Mesothelial cell of epicardium (in vitro differentiated cells): ENCODE measurements around the gene PCTP. TPM values are rescaled to one million over a fixed set of nuclear protein-coding genes. Genes with fewer than 3 reads are reported as not detected.

Source experiments
- DNase-seq, 2 experiments: peaks; one replicate each; pipeline ENCODE4 v3.0.0; 2021; ENCODE audit warnings: low spot score in 2 of 2; ENCODE audit not compliant: unreplicated experiment in 2 of 2
- H3K27ac Mint-ChIP-seq: 2 replicates; pipeline ENCODE4 v1.8.0; 2021; ENCODE audit warnings: mixed read lengths
- H3K27me3 Mint-ChIP-seq: 2 replicates; pipeline ENCODE4 v1.8.0; 2021; ENCODE audit warnings: low read depth, mixed read lengths
- H3K36me3 Mint-ChIP-seq: 2 replicates; pipeline ENCODE4 v1.8.0; 2021; ENCODE audit warnings: mixed read lengths
- H3K4me1 Mint-ChIP-seq: 2 replicates; pipeline ENCODE4 v1.8.0; 2021; ENCODE audit warnings: mixed read lengths
- H3K4me3 Mint-ChIP-seq: 2 replicates; pipeline ENCODE4 v1.8.0; 2021; ENCODE audit warnings: mild to moderate bottlenecking, moderate library complexity, mixed read lengths
- H3K9me3 Mint-ChIP-seq: 2 replicates; pipeline ENCODE4 v1.8.0; 2021; ENCODE audit warnings: mixed read lengths
- total RNA-seq: library from RNA; stranded (reverse); gene quantifications from 3 replicates; pipeline ENCODE4 v1.2.1, GENCODE V29; 2021
- TF ChIP-seq, protein P1 (sequence below): fragments of 200-600 bp; sonication (generic); IDR thresholded peaks from one replicate; pipeline ENCODE4 v1.5.0; 2021; ENCODE audit warnings: antibody characterized with exemption; ENCODE audit not compliant: unreplicated experiment

The PCTP gene
- total RNA-seq, 1 donor from 2014 or later: 13.3 TPM

DNA sequence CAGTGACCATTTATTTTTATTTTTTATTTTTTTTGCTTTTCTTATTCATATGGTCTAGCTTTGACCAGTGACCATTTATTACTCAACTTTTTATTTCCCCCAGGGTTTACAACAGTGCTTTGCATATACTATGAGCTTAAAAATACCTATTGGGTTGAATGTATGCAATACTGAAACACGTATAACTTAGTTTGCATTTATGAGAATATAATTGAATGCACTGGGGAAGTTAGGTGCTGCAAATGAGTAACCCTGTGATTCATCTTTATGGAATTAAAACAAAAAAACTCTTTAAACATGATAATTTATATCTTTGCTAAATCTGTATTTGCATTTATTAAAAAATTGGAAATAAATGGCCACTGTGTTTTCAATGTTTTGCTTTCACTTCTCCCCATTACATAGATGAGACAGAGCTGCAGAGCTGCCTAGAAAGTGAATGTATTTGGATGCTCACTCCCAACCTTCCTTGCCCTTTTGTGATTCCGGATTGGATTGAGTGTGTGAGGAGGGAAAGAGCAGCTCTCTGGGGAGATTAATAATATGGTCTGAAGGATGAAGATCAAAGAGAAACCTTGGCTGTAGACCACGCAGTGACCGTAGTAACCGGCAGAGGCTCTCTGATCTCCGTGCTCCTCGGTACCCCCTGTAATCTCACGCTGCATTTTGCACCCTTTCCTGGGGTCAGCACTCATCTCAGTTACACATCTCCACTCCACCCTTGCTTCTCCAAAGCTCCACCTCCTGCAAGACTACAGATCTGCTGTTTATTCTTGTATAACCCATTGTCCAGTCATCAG is 42.5 kb upstream of the PCTP start:
- Mint-ChIP-seq H3K9me3 (no peaks in the 10 kb centered on the region), H3K4me3 (no peak overlapping the region), H3K27ac (no peak overlapping the region), H3K4me1 (peaks cover 21% of the 10 kb centered on the region), H3K36me3 (no peaks in the 10 kb centered on the region), H3K27me3 (no peaks in the 10 kb centered on the region)
- TF ChIP-seq, protein P1, sequence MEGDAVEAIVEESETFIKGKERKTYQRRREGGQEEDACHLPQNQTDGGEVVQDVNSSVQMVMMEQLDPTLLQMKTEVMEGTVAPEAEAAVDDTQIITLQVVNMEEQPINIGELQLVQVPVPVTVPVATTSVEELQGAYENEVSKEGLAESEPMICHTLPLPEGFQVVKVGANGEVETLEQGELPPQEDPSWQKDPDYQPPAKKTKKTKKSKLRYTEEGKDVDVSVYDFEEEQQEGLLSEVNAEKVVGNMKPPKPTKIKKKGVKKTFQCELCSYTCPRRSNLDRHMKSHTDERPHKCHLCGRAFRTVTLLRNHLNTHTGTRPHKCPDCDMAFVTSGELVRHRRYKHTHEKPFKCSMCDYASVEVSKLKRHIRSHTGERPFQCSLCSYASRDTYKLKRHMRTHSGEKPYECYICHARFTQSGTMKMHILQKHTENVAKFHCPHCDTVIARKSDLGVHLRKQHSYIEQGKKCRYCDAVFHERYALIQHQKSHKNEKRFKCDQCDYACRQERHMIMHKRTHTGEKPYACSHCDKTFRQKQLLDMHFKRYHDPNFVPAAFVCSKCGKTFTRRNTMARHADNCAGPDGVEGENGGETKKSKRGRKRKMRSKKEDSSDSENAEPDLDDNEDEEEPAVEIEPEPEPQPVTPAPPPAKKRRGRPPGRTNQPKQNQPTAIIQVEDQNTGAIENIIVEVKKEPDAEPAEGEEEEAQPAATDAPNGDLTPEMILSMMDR: no peak
- no peak for DNase-seq

DNA sequence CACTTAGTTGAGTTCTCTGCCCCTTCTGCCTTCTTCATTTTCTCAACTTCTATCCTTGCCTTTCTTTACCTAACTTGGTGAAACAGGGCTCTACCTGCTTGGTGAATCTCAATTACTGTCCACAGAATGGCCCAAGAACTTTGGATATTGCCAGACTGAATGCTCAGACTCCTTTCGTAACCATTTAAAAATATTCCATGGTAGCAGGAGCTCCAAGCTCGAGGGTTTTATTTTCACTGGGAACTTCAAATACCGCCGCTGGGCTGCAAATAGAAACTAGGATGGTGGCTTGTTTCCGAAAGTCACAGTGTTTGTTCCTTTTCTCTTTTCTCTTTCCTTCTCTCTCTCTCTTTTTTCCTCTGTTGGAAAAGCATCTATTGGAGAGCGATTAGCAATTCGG is 41.4 kb upstream of the PCTP start:
- TF ChIP-seq, protein P1: no peak
- Mint-ChIP-seq H3K4me3 (no peak overlapping the region), H3K27me3 (no peaks in the 10 kb centered on the region), H3K36me3 (no peaks in the 10 kb centered on the region), H3K9me3 (no peaks in the 10 kb centered on the region), H3K4me1 (peaks cover 21% of the 10 kb centered on the region), H3K27ac (no peak overlapping the region)
- DNase-seq: no peak

DNA sequence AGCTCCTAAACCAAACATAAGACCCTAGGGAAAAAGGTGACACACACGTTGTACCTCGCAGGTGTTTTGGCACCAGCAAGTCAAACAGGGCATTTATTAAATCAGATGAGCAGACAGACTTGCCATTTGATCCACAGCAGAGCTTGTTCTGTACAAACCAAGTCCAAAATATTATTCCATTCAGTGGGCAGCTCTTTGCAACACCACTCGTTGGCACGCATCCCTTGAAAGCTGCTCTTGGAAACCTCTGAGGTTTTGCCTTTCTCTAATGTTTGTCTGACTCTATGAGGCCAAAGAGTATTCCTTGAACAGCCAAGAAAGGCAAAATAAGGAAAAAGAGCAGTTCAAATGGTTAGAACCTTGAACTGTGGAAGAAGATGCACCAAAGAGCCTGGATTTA is 40.9 kb upstream of the PCTP start:
- H3K27ac Mint-ChIP-seq: no peak overlapping the region
- DNase-seq: no peak
- no peaks in the 10 kb centered on the region for H3K27me3 Mint-ChIP-seq
- H3K4me1 Mint-ChIP-seq: peaks cover 24% of the 10 kb centered on the region
- H3K36me3 Mint-ChIP-seq: no peaks in the 10 kb centered on the region
- TF ChIP-seq, protein P1: no peak
- H3K9me3 Mint-ChIP-seq: no peaks in the 10 kb centered on the region
- no peak overlapping the region for H3K4me3 Mint-ChIP-seq

DNA sequence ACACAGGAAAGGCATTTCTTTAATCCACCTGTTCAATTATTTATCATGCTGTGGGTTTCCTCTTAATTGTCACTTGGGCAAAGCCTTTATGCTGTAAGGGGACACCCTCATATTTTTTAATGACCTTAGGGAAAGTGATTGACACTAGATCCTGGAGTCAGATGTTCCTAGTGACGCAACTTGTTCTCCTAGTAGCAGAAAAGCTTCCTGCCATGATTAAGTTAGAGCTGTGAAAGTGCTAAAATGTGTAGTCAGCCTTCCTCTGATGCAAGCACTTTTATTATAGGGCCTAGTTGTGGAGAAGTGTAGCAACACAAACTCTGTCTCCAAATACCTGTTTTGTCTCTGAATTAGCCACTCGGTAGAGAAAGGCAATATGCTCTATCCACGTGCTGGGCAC is 40.4 kb upstream of the PCTP start:
- no peaks in the 10 kb centered on the region for H3K9me3 Mint-ChIP-seq
- no peak for DNase-seq
- TF ChIP-seq, protein P1: no peak
- no peak overlapping the region for H3K4me3 Mint-ChIP-seq
- H3K27me3 Mint-ChIP-seq: no peaks in the 10 kb centered on the region
- no peaks in the 10 kb centered on the region for H3K36me3 Mint-ChIP-seq
- peaks cover 25% of the 10 kb centered on the region for H3K4me1 Mint-ChIP-seq
- no peak overlapping the region for H3K27ac Mint-ChIP-seq

DNA sequence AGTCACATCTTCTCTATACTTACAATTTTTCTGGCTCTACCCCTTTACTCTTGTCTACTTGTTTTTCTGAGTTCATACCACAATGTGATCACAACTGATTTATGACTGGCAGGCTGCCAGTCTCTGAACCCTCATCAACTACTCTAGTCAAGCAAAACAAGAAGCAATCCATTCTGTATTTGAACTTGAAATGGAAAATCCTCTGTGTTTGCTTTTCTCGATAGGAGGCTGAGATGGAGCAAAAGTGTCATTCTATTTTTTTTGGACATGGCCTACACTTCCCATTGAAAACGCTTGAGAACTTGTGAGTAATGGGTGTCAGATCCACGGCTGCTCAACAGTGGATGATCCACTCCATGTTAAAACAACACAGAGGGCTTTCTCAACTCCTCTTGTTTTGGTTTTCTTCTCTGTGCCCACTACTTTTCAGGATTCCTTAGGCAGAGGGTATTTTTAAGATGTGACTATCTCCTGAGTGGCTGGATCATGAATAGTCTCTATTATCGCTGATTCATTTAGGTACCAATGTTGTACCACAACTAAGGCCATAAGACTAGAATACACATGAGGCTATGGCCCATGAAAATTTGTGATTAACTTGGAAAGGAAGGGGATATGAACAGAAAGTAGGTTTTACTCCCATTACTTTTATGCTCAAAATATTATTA is 39.9 kb upstream of the PCTP start:
- TF ChIP-seq, protein P1: no peak
- Mint-ChIP-seq H3K27ac (no peak overlapping the region), H3K4me1 (peaks cover 25% of the 10 kb centered on the region)

More for the DNA sequence above, 39.9 kb upstream of the PCTP start:
- Mint-ChIP-seq H3K27me3 (no peaks in the 10 kb centered on the region), H3K36me3 (no peaks in the 10 kb centered on the region), H3K9me3 (no peaks in the 10 kb centered on the region), H3K4me3 (no peak overlapping the region)
- no peak for DNase-seq
